ENCODE results near the gene ARHGEF2. TPM values are rescaled to one million over a fixed set of nuclear protein-coding genes. Genes with fewer than 3 reads are reported as not detected.

The ARHGEF2 gene
- total and polyA plus RNA-seq, 11 donors: 23.9 to 98.6 (median 57.0) TPM

GRCh38 chr1:155934097-155934935 lies 44.0 kb downstream of the ARHGEF2 start, which contains the start of gene KHDC4:
KHDC4 (minus strand) TSS chr1:155934413; CDS start chr1:155934373, 40 bp downstream.
- no peaks in the 10 kb centered on the region for H3K9me3 ChIP-seq
- TF ChIP-seq CTCF (IDR thresholded peaks at IDR 0.05) (peak in 3 of 12 donors; percentile 28 to 37 (median 30)), POLR2A (IDR thresholded peaks at IDR 0.05) (peak in 1 of 2 donors; percentile 83)
- DNase-seq (peak; percentile 95 to 97 (median 97)), ATAC-seq (peak; percentile 97 to 99 (median 98))
- H3K27me3 ChIP-seq: no peaks in the 10 kb centered on the region
- WGBS, 4 donors: 0 to 1% (median 1%) methylated on average over 50 of the region's 50 CpGs
- H3K36me3 ChIP-seq: peaks cover 0 to 44% (median 39%) of the 10 kb centered on the region in 9 donors
- H3K4me3 ChIP-seq: peak within 1 kb of the TSS; percentile 63 to 96 (median 76)
- intact Hi-C loops (cut with DNase I): loop anchor here in 4 of 10 donors (2.0 to 10.0 kb wide), 4 partner anchors 44 to 130 kb away; partner anchors contain the start of genes LAMTOR2 (in 2 of the 4), UBQLN4 (in 2 of the 4), ARHGEF2 (in 1 of the 4) and GON4L (in 1 of the 4)
- H3K4me1 ChIP-seq: peaks cover 25 to 64% (median 46%) of the 10 kb centered on the region in 12 donors
- H3K27ac ChIP-seq: peak within 1 kb of the TSS; percentile 80 to 96 (median 93)

DNA sequence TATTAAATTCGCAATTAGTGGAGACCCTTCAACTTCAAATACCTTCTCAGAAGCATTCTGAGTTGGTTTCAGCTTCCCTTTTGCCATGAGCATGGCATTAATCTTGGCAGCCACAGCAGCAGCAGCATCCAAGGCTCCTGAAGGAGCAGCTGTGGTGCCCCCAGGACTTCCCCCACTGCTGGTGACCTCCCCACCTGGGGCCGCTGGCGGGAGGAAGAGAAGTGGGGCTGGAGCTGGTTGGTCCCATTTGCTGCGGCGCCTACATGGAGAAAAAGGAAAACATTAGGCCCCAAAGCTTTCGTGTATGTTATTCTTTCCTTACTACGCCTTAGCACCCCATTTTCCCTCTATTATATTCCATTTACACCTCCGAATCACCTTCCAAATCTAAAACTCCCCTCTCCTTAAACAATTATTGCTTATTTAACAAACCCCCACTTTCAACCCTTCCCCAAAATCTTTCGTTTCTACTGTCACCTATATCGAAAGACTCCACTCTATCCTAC lies 44.7 kb downstream of the ARHGEF2 start:
- Histone ChIP-seq H3K27ac (peak overlapping the region; percentile 69 to 96 (median 93)), H3K36me3 (peaks cover 0 to 50% (median 46%) of the 10 kb centered on the region in 9 donors), H3K4me3 (peak overlapping the region; percentile 63 to 96 (median 76)), H3K9me3 (no peaks in the 10 kb centered on the region), H3K4me1 (peaks cover 25 to 63% (median 42%) of the 10 kb centered on the region in 12 donors), H3K27me3 (no peaks in the 10 kb centered on the region)
- no peak for ATAC-seq
- intact Hi-C loops (cut with DNase I): loop anchor here in 4 of 10 donors (2.0 to 10.0 kb wide), 4 partner anchors 45 to 131 kb away; partner anchors contain the start of genes LAMTOR2 (in 2 of the 4), UBQLN4 (in 2 of the 4), ARHGEF2 (in 1 of the 4) and GON4L (in 1 of the 4)
- DNase-seq: no peak
- no peak for TF ChIP-seq POLR2A (IDR thresholded peaks at IDR 0.05)
- TF ChIP-seq CTCF (IDR thresholded peaks at IDR 0.05): no peak
- WGBS, 4 donors: 3 to 5% (median 4%) methylated on average over 10 of the region's 10 CpGs

GRCh38 chr1:155932487-155932886 lies 45.9 kb downstream of the ARHGEF2 start:
- H3K36me3 ChIP-seq: peaks cover 0 to 61% (median 56%) of the 10 kb centered on the region in 9 donors
- peak overlapping the region in 6 of 12 donors; percentile 70 to 96 (median 89) for H3K4me3 ChIP-seq
- H3K27me3 ChIP-seq: no peaks in the 10 kb centered on the region
- TF ChIP-seq POLR2A (IDR thresholded peaks at IDR 0.05): no peak
- no peak for ATAC-seq
- H3K9me3 ChIP-seq: no peaks in the 10 kb centered on the region
- H3K27ac ChIP-seq: no peak overlapping the region
- DNase-seq: no peak
- intact Hi-C loops (cut with DNase I): loop anchor here in 4 of 10 donors (5.0 to 10.0 kb wide), 3 partner anchors 75 to 132 kb away; partner anchors contain the start of genes LAMTOR2 (in 2 of the 4), UBQLN4 (in 2 of the 4), GON4L (in 1 of the 4) and RAB25 (in 1 of the 4)
- WGBS, 4 donors: 74 to 83% (median 80%) methylated on average over 5 of the region's 5 CpGs
- peaks cover 25 to 55% (median 37%) of the 10 kb centered on the region in 12 donors for H3K4me1 ChIP-seq

DNA sequence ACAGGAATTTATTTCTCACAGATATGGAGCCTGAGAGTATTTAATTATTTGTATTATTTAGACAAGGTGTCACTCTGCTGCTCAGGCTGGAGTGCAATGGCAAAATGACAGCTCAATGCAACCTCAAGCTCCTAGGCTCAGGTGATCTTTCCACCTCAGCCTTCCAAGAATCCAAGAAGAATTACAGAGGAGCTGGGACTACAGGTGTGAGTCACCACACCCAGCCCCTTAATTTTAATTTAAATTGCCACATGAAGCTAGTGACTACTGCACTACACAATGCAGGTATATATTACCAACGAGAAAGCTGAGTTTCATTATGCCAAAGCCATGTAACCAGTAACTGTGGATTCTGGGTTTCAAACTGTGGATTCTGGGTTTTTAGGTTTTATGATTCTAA lies 46.3 kb downstream of the ARHGEF2 start:
- ATAC-seq (no peak), DNase-seq (no peak)
- Histone ChIP-seq H3K4me3 (peak overlapping the region in 6 of 12 donors; percentile 11 to 96 (median 81)), H3K27me3 (no peaks in the 10 kb centered on the region), H3K9me3 (no peaks in the 10 kb centered on the region), H3K27ac (no peak overlapping the region), H3K36me3 (peaks cover 0 to 65% (median 60%) of the 10 kb centered on the region in 9 donors), H3K4me1 (peaks cover 25 to 55% (median 37%) of the 10 kb centered on the region in 12 donors)
- no peak for TF ChIP-seq POLR2A (IDR thresholded peaks at IDR 0.05)
- no peak for TF ChIP-seq CTCF (IDR thresholded peaks at IDR 0.05)
- 41 to 65% (median 57%) methylated on average over 1 of the region's 1 CpG for WGBS, 4 donors
- intact Hi-C loops (cut with DNase I): loop anchor here in 4 of 10 donors (5.0 to 10.0 kb wide), 3 partner anchors 75 to 133 kb away; partner anchors contain the start of genes LAMTOR2 (in 2 of the 4), UBQLN4 (in 2 of the 4), GON4L (in 1 of the 4) and RAB25 (in 1 of the 4)
